GDM1 (cell line): ENCODE data around the gene LIPC.

ENCODE experiments used
- DNase-seq: peaks from one replicate; lab custom pipeline; 2025; lab: John Stamatoyannopoulos, UW

The LIPC gene

GRCh38 chr15:58517682-58518525 lies 86.1 kb downstream of the LIPC start:
- peak; percentile 22 for DNase-seq

GRCh38 chr15:58518626-58519025 lies 86.8 kb downstream of the LIPC start:
- DNase-seq = no peak

GRCh38 chr15:58519516-58519915 lies 87.7 kb downstream of the LIPC start:
- no peak for DNase-seq

DNA sequence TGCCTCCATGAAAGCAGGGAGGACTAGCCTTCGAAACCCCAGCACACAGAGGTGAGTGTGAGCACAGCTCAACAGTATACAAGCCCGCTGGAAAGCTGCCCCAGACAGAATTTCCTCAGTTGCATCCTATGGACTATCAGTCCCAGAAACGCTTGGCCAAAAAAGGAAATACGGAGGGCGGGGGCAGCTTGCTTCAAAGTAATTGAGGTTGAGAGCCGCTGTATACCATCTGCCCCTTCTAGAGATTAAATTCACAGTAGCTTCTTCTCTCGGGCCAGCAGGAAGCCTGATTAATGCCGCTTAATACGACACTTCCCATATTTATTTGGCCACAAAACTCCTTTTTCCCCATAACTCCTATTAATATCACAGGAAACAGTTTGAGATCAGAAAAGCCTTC lies 88.7 kb downstream of the LIPC start:
- peak; percentile 14 for DNase-seq

DNA sequence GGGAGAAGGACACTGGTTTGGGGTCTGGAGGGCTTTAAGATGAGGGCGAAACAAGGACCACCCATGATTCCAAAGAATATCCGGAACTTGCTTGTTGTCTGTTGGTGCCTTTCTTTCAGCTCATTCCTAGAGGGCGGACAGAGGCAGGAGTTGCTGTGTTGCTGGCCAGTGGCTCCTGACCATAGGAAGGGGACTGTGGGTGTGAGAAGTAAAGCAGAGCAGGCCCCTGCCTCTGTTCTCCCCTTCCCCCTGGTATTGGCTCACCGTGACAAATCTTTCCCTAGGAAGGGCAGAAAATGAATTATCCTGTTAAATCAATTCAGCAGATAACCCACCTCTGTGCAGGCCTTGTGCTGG lies 89.1 kb downstream of the LIPC start:
- DNase-seq = no peak

- DNase-seq = peak; percentile 93
Measured at GRCh38 chr15:58521293-58521991, 89.7 kb downstream of the LIPC start.

- DNase-seq = no peak
Measured at GRCh38 chr15:58522391-58522790, 90.6 kb downstream of the LIPC start.

DNA sequence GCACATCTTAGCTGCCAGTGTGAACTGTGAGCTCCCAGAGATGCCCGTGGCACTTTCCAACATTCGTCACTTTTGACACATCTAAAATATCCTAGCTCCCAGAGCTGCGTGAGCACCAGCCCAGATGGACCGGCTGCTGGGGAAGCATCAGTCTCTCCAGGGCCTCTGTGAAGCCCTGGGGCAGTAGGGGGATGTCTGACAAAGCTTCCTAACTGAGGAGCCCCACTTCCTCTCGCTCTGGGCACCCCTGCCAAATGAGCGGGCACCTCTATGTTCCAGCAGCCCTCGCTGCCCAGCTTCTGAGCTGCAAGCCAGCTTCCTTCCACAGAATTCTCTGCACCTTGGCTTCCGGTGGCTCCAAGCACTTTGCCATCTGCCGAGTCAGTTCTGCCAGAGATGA lies 91.1 kb downstream of the LIPC start:
- no peak for DNase-seq

DNA sequence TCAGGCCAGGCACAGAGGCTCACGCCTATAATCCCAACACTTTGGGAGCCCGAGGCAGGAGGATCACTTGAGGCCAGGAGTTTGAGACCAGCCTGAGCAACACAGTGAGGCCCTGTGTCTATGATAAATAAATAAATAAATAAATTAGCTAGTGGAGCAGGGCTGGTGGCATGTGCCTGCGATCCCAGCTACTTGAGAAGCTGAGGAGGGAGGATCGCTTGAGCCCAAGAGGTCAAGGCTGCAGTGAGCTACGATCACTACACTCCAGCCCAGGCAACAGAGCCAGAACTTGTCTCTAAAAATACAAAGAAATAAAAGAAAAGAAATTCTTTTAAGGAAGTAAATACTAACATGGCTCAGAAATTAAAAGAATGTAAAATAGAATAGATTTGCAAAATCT lies 91.8 kb downstream of the LIPC start:
- no peak for DNase-seq

- no peak for DNase-seq
Measured at GRCh38 chr15:58524247-58524646, 92.5 kb downstream of the LIPC start.

- DNase-seq = no peak
Measured at GRCh38 chr15:58525991-58526421, 94.2 kb downstream of the LIPC start.

DNA sequence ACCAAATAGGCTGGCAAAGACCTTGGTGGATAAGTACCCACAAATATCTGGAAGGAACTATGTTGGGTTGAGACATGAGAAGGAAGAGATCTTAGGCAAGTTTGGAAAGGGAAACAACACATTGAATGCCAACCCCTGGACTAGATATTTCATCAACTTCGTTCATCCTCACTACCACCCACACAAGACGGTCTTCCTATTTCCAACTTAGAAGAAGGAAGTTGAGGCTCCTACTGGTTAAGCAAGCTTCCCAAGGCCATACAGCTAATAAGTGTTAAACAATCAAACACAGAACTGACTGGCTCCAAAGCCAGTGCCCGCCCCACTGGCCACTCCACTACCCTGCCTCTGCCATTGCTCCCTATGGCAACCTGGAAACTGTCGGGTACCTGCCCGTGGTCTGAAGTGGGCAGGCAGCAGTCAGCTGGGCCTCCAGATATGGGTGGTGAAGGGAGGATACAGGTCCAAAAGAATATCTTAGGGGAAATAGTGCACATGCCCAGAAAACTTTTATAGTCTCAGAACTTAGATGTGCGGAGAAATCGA lies 94.9 kb downstream of the LIPC start:
- DNase-seq = no peak

DNA sequence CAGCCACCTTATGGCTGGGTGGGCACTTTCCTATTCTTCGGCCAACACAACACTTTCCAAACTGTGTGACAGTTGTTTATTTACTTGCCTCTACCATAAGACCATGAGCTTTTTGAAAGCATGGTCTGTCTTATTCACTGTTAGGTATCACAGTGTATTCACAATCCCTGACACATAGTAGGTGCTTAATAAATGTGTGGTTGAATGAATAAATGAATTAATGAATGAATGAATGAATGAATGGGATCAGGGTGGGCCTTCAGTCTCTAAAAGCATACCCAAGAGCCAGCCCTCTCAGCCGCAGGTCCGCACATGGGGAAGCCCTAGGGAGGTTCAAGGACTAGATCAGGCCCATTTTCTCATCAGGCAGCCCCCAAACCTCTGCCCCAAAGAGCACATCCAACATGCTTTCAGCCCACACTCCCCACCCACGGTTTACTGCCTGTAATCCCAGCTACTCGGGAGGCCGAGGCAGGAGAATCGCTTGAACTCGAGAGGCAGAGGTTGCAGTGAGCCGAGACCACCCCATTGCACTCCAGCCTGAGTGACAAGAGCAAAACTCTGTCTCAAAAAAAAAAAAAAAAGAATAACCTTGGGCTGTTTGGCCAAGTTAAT lies 95.9 kb downstream of the LIPC start:
- DNase-seq = no peak

GRCh38 chr15:58528188-58528870 lies 96.5 kb downstream of the LIPC start:
- no peak for DNase-seq

DNA sequence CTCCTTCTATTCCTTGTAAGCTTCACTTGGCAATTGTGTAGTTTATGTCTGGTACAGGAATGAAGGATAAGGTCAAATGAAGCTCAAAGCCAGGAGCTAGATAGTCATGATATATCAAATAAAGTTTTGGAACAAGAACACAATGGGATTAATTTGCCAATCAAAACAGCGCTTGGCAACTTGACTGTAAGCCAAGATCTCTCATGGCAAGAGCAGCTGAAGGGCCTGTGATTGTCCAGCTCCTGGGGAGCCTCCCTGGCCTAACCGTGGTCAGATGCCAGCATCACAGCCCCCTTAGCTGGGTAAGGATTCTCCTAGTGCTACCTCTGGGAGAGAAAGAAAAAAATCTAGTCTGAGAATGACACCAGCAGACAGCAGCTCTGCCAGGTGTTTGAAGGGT lies 97.2 kb downstream of the LIPC start:
- DNase-seq = no peak

DNA sequence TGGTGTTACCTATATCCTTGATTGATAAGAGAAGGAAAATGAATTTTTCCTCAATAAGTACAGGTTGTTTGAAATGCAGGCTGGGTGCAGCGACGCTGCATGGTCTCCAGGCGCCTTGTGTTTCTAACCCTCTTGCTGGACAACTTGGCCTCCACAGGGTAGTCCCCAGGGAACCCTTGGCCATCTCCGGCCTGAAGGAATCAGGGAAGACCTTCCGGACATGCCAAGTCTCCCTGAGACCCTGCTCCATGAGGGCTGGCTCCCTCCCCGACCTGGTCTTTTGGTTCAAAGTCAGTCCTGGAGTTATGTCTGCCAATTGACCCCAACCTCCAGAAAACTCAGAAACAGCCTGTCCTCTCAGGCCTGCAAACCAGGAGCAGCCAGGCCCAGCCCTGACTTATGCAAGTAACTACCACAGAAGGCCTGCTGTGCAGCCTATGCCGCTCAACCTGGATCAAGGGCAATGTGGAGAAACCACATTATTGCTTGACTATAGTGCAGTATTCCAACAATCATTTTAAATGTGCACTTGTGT lies 98.3 kb downstream of the LIPC start:
- DNase-seq = no peak

GRCh38 chr15:58532126-58532525 lies 100.3 kb downstream of the LIPC start:
- no peak for DNase-seq

DNA sequence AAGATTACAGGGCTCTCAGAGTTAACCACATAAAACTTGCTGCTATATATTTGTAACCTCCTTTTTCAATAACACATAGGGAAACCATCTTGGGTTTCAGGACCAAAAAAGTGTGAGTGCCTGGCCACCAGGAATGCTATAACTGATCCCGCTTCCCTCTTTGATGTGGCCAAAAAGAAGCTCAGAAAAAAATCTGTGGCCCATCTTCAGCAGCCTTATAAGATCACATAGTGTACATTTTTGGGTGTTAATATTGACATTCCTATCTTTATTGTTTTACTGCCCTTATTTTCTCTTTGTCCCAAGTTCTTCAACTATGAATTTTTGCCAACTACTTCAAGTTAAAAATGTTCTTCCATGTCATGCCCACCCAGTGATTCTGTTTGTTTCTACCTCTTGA lies 102.8 kb downstream of the LIPC start:
- DNase-seq = no peak

GRCh38 chr15:58535337-58535736 lies 103.5 kb downstream of the LIPC start:
- DNase-seq = no peak

- no peak for DNase-seq
Measured at GRCh38 chr15:58535894-58536293, 104.1 kb downstream of the LIPC start.

DNA sequence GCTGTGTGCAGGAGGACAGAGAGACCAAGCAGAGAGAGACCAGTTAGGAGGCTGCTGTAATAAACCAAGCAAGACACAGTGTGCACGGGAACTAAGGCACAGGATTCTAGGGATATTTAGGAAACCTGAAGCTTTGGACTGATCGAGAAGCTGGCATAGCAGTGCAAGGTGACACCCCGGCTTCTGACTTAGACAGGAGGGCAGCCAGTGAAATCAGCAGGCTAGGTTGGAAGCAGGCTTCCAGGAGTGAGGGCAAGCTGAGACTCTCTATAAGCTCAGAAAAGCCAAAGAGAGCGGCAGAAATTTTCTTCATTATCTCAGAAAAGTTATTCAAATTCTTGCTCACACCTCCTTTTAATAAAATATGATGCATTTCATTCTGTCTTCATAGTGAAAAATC lies 104.6 kb downstream of the LIPC start:
- no peak for DNase-seq

- no peak for DNase-seq
Measured at GRCh38 chr15:58537033-58537432, 105.2 kb downstream of the LIPC start.
